NCI-H446 treated with DMSO at 0.1 percent for 48 hours (cell line): ENCODE measurements around the gene ISG20L2.

ENCODE experiments used
- DNase-seq: peaks from one replicate; lab custom pipeline; 2025; lab: John Stamatoyannopoulos, UW

Gene ISG20L2

DNA sequence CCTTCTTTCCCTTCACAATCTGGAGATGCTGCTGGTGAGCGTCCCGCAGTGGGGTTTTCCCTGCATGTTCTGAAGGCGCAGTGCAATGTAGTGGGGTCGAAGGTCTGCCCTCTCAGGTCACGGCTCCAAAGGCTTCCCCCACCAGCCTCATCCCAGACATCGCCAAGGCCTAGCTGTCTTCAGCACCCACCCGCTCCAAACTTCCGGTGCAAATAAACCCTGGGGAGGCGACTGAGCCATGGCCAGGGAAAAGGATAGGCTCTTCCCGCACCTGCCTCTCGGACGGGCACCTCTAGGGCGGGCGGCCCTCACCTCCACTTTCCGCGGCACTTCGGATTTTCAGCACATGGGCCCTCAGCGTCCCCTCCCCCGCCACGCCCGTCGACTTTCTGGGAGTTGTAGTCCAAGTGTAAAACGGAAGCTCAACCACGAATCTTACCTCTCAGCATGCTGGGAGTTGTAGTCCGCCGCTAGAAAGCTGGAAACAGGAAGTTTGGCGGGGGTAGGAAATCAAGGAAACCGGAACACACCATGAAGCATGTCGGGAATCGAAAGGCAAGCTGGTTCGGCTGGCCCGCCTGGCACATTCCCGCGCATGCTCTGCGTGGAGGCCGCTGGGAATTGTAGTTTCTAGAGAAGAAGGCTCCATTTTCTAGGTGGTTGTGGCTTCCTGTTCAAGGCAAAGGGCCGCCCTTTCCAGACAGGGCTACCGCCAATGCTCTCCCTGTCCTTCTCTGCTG lies 12.3 kb upstream of the ISG20L2 start, which contains the start of gene MRPL24:
MRPL24 (minus strand) TSS at position 348 of the 740 bp plus-strand sequence. CDS start 2,384 bp downstream, outside the sequence.
- peak; percentile 100 for DNase-seq

DNA sequence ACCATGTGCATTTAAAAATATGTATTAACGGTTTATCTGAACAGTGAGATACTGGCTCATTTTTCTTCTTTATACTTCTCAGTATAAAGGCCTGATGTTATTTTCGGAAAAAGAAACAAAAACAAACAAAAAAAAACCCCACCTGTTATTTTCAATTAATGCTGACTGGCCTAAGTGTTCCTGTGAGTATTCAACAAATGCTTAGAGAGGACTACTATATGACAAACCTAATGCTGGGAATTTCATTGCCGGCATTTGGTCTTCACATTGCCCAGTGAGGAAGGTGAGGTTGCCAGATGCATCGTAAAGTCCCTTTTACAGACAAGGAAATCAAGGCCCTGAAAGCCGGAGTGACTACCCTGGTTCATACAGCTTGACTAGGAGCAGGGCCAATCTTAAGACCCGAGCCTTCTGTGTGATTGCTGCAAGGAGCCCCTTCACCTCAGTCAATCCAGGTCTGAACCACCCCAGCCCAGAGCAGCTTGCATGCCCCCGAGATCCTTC lies 11.7 kb upstream of the ISG20L2 start:
- DNase-seq: no peak

DNA sequence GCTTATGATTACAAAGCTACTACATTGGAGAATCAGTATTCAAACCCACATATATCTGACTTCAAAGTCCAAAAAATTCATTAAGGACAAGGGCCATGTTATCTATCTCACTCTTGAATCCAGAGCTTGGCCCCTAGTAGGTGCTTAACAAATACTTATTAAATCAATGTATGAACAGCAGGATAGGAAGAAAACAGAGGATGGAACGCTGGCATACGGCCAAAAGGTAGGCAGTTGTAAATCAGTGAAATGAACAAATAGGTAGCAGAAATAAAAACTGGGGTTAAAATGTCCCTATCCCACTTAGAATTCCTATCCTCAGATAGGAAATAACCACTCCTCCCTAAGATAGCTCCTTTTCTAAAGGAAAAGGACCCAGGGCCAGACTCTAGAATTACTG lies 10.3 kb upstream of the ISG20L2 start:
- DNase-seq: no peak

DNA sequence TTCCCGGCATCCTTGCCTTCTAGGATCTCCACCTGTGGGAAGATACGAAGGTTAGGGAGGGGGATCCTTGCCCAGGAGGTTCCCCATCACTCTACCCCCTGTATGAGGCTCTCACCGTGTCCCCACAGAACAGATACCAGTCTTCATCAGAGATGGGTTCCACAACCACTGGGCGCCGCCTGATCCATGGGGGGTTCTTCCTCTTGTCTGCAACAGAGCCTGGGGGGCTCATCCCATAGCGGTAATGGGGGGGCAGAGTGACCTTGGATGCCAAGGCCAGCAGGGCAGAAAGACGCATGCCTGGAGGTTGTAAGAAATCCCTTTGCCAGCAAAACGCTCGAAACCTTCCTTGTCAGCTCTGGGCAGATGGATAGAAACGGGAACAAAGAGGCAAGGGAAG lies 9.8 kb upstream of the ISG20L2 start:
- no peak for DNase-seq

DNA sequence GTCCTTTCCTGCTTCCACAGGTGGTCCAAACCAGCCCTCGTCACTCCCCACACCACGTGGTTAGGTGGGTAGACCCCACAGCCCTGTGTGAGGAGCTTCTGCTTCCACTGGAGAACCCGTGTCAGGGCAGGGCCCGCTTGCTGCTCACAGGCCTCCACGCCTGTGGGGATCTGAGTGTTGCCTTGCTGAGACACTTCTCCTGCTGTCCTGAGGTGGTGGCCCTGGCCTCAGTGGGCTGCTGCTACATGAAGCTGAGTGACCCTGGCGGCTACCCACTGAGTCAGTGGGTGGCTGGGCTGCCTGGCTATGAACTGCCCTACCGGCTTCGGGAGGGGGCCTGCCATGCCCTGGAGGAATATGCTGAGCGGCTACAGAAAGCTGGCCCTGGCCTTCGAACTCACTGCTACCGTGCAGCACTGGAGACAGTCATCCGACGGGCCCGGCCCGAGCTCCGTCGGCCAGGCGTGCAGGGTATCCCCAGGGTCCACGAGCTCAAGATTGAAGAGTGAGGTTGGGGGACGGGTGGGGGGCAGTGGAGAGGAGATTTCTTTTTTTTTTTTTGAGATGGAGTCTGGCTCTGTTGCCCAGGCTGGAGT lies 5.5 kb upstream of the ISG20L2 start:
- no peak for DNase-seq

DNA sequence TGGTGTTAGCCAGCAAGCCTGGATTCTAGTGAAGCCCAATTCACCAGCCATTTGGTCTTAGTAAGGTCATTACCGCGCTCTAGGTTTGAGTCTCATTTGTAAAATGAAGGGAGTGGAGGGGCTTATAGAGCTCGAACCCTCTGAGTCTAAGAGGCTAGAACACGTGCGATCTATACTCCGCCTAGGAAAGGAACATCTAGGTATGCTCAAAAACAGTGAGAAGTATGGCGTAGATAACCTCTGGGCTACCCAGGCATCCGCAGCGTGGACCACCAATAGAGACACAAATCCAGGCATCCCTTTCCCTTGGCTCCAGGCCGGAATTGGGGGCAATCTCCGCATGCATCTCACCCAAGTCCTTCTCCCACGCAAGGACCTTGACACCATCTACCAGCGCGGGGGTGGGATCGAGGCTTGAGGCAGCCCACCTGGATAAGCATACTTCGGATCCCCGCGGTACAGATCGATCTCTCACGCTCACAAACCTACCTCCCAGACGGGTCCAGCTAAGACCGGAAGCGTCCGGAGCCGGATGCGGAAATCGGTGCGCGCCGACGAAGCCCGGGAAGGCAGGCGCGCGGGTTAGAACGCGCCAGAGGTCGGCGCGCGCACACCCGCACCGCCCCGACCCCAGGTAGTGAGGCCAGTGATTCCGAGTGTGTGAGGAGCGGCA lies 504 bp downstream of the ISG20L2 start, which contains the start of gene METTL25B:
METTL25B (plus strand) TSS at position 544 of the 673 bp plus-strand sequence. CDS start 636 bp downstream, outside the sequence.
- peak; percentile 78 for DNase-seq

DNA sequence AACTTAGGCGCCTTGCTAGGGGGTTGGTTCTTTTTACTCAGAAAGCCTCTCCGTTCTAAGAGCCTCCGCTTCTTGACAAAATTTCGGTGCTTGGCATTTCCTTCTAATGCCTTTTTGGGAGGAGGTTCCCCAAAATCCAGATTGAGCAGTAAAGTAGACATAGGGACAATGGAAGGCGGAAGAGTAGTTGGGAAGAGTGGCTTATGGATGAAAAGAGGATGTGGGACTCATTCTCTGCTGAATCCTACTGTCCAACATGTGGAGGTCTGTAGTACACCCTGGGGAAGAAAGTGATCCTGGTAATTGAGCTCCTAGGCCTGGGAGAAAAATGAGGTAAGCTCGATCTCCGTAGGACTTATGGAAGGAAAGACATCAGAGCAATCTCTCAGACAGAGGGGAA lies 1.1 kb downstream of the ISG20L2 start:
- DNase-seq: no peak

DNA sequence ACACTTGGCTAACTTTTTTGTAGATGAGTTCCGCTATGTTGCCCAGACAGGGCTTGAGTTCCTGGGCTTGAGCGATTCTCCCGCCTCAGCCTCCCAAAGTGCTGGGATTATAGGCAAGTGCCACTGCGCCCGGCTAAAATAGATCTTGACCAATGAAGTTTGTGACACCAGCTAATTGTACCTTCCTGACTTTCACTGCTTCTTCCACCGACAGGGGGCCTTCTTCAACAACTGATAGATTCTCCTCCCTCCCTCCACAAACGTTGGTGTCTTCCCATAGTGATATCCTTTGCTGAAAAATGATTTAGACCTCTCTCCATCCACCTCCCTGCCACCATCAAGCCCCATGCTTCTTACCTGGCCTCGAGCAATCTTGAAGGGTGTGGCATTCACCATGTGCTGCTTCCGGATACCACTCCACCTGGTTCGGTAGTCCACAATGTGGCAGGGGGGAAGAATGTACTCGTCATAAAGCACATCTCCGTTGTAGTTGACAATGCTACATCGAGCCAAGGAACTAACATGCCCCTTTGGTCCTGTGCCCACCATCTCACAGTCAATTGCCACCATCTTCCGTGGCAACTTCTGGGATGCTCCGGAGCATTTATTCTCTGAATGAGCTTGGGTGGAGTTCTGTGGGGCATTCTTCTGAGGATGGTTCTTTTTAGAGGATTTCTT lies 1.9 kb downstream of the ISG20L2 start:
- DNase-seq: peak; percentile 47

DNA sequence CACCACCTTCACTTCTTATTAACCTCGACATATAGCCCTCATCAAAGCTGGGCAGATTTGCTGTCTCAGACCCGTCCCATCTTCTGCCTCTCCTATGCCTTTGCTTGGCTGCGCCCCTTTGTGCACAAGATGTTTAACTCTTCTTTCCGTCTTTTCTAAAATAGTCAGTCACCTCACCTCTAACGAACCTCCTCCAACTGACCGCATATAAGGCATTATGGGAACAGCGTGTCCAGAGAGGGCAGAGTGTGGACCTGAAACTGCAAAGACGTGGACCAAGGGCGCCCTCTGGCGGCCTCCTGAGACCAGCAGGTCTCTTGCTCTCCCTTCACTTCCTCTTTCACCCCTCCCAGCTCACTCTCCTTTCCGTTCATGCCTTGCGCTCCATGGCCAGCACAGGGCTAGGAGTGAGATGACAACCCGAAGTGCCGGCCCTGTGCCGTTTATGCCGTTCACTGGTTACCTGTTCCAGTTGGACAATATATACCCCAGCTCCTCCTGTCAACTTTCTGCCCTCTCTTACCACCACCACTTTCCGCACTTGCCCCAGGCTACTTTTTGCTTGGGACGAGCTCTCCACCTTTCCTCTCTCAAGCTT lies 2.8 kb downstream of the ISG20L2 start:
- peak; percentile 72 for DNase-seq

DNA sequence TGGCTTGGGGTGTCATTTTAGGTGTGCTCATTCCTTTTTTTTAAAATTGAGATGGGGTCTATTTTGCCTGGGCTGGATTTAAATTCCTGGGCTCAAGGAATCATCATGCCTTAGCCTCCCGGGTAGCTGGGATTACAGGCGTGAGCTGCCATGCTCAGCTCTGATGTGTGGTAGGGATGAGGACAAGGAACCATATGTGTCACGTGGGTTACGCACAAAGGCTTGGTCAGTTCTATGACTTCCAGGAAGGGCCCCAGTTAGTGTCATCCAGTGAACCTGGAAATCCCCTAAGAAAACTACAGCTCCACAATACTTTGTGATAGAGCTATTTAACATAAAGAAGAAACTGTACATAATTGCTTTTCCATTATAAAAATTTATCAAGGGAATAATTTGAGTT lies 7.0 kb downstream of the ISG20L2 start:
- DNase-seq: no peak

DNA sequence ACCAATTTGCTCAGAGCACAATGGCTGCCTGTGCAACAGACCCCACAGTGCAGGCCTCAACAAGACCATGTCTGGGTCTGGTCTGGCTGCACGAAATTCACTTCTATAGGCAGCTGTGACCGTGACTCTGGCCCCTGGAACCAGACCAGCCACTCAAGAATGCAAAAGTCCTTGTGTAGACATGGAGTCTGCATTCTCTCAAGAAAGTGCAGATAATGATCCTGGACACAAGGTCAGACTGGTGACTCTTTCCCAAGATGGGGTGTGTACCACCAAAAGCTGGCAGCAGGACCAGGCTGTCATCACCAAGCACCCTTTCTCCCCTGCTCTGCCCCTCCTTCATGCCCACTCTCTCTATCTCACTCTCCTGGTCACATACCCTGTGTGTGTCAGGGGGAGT lies 7.4 kb downstream of the ISG20L2 start:
- DNase-seq: no peak

DNA sequence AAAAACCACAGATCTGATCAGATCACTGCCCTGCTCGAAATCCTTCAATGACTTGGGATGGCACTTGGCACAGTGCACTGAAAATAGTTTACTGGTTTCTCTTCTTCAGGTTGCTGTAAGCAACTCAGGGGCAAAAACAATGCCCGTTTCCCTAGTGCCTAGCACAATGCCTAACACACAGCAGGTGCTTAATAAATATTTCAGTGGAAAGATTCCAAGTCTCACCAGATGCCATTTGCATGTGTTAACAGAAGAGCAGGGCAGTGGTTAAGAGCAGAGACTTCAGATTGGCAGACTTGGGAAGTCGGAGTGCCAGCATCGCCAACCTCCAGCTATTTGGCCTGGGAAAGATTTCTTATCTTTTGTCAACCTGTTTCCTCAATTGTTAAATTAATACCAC lies 11.2 kb downstream of the ISG20L2 start:
- no peak for DNase-seq

DNA sequence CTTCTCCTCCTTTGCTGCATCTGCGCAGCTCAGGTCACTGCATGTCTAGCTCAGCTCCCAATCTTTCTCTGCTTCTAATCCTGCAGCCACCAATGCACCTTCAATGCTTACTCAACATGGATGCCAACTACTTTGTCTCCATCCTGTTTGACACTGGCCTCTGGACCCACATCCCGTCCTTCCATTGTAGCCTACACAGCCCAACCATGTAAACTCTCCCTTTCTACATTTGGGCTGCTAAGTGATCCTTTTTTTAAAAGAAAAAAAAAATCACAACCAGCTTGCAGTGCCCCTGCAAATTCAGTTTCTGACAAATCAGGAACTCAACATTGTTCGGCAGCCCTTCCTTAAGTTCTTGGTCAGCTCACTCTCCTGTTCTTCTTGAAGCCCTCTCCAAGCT lies 13.7 kb downstream of the ISG20L2 start:
- DNase-seq: no peak

DNA sequence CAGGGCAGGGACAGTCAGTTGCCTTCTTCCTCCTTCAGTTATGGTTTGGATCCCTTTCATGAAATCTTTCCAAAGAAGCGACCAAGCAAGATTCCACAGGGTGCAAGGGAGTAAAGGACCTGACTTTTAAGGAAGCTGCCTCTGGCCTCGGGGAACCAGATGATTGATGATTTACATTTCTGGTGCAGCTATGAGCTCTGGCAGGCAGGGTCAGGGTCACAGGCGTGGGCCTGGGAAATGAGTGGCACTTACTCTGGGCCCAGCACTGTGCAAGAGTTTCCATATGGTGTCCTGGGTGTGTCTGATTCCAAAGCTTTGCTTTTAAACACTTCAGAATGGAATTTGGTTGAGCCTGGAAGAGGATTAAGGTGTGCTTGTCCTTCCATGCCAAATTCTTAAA lies 15.9 kb downstream of the ISG20L2 start:
- DNase-seq: no peak

DNA sequence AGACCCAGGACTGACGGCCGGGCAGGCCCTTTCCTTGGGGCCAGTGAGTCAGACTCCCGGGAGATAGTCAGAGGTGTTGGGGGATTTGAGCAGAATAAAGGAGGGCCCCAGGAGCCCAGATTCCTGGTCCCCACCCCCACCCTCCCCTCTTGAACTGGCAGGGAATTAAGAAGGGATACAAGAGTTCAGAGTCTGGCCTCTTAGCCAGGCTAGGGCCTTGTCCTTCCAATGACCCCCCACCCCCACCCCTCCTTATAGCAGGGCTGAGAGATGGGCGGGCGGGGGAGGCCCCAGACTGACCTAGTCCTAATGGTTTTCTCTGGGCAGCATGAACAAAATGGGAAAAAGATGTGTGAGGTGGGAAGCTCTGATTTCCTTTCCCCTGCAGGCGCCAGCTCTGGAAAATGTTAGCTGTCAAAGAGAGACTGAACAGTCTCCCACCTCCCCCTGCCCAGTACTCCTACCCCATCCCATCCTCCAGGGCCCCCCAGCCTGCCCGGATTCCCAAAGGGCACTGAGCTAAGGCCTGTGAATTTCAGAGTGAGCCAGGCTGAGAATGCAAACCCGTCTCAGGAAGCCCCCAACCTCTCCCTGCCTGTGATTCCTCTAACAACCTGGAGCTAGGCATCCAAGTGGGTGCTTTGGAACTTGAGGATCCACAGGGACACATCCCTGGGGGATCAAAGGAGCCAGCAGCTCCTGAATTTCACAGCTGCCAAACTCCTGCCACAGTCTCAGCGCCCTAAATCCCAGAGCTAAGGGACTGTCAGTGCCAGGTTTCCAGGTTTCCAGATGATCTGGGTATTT lies 17.4 kb downstream of the ISG20L2 start:
- DNase-seq: no peak

DNA sequence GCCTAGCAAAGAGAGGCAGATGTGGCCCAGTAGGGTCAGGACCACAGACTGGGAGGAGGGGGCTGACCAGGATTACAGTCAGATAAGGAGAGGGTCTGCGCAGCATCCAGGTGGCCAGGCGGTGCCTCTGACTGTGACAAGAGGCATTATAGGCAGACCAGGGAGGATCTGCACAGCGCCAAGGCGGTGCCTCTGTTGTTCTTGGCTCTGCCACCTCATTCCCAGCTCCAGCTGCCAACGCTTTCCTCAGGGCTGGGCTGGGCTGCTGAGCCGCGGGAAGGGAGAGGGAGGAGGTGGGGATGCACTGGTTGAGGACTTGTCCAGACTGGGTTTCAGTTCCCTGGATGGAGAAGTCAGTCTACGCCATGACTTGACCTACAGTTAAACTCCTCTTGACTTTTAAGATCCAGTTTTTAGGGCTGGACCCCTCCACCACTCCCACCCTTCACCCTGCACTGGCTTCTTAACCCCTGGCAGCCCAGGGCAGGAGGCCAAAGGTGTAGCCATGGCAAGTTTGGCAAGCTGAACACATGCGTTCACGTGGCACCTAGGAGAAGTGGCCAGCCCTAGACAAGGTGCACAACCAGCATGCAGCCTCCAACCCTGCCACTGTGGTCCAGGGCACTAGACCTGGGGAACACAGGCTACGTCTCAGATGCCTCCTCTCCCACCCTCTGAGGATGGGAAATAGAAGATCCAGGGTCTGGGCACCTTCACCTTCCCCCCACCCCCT lies 18.6 kb downstream of the ISG20L2 start:
- DNase-seq: peak; percentile 65

DNA sequence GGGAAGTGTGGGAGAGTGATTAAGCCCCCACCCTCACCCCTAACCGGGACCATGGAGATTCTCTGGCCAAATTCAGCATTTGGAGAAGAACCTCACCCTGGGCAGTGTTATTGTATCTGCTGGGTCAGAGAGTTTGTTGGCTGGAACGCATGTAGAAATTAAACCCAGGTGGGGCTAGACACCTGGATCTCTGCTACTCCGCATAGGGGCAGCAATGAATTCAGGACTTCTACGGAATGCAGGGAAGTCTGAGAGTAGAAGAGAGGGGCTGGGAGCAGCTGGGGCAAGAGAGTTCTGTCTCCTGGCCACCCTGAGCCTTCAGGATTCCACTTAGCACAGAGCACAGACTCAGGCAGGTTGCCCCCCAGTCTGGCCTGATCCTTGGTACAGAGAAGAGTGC lies 19.5 kb downstream of the ISG20L2 start:
- no peak for DNase-seq

DNA sequence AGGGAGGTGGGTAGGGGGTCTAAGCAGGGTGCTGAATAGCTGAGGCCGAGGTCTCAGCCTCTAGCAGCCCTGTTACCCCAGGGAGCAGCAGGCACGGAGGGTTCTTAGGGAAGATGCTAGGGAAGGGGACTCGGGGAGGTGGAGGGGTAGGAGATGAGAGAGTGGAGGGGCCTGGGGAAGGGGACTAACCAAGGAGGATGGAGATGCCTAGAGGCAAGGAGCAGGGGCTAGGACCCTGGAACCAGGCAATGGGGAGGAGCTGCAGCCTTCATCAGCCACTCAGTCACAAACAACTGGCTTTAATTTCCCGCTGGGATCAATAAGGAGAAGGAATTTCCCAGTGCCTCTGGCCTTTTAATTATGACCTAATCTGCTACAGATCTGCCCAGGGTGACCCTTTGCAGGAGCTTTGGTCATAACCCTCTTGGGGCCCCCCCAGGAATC lies 20.3 kb downstream of the ISG20L2 start:
- DNase-seq: no peak

DNA sequence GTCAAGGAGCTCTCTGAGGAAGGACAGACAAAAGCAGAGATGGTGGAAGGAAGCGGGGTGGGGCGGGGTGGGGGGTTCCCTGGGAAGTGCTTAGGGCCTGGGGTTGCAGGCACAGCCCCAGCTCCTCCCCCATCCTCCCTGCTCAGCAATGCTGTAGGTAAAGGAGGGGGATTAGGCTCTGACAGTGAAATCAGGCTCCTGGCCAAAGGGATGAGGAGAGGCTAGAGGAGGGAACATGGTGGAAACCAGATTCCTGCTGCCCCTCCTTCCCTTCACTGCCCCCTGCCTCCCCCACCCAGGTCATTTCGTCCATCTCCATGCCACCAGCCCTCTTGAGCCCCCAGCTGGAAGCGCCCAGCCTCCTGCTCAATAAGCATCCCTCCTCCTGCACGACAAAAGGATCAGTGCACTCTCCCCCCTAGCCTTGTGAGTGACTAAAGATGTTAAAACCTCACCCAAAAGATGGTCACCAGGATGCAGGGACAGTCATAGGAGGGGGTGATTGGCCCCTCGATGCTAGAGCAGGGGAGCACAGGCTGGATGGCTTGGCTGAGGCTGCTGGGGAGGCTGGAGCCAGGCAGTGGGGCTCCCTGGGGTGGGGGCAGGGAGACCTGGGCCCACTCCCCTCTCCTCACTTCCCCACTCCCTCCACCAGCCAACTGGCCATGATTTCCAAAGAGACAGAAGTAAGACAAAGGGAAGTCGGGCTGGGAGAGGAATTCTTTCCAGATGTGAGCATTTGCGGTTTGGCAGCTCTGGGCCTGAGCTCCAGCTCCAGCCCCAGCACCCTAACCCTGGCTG lies 20.9 kb downstream of the ISG20L2 start:
- no peak for DNase-seq
